ENCODE results near the gene REG3A.

REG3A gene

DNA sequence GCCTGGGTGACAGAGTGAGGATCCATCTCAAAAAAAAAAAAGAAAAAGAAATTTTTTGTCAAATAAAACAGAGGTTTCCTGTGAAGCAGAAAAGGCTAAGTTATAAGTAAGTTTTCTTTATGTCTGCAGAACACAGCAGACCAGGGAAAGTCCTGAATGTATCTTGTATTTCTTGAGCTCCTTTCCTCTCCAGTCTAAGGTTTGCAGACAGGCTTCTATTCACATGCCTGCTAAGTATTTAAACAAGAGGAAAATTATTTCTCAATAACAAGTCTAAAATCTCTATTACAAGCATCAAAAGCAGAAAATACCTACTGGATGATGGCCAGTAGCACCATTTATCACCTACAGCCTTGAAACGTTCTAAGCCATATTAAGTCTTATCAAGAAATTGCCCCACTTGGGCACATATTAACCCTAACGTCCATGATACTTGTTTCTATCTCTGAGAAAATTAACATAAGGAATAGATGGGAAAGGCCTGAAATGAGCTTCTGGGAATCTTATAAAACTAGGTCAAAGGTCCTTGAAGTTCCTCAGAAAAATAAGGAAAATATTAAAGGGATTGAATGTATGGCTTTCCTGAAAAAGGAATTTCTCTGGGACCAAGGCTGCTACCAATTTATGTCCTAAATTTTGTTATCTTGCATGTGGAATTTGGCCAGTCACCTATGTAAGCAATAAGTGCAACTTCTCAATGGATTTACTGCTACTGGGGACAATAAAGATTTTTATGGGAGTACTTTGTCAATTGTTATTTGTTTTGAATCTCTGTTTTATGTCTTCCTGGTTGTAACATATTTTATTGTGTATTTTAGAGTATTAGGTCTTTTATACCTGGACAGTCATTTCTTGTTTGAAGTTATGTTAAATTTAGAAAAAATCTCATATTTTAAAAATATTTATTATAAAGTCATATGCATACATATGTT lies 42.3 kb downstream of the REG3A start:
- DNase-seq: no peak

DNA sequence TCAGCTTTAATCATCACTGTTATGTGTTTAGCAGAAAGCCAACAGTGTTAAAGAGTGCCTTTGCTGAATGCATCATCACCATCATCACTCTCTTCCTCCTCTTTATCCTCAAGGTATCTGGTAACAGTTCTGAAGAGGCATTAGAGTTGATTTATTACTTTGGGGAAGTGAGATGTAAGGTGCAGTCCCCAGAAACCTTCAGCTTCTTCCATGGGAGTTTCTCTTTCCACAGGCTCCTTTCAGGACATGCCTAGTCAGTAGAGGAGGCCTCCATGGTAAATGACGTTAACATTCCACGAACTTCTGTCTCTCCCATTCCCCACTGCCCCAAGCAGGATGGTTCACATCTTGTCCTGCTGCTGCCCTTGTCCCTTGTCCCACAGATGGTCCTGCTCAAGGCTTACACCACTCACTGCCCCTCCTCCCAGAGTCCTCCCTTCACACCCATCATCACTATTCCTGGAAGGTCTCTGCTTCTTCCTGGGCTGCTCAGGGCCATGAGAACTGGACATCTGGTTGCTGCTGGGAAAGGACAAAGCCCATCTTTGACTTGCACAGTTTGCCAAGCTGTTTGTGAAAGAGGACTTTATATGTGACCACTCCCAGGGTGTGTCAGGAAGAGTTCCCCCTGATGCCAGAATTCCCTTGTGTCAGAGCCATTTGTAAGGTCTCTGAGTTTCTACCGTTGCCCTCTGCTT lies 44.6 kb downstream of the REG3A start:
- DNase-seq: no peak

DNA sequence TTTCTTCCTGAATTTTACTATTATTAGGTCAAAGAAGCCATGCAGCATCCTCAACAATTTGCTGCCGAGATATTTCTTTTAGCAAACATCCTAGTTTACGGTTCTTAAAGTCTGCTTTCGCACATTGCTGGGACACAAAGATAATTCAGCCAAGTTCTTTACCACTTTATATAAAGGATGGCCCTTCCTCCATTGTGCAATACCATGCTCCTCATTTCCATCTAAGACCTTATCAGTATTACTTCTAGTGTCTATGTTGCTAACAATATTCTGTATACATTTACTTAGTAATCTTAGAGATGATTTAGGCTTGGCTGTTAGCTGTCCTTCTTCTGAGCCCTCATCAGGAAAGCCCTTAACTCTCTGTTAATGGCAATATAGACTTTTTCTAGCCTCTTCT lies 47.3 kb downstream of the REG3A start:
- no peak for DNase-seq

Measured in CD4-positive, alpha-beta T cell treated with Interleukin-4 for 1 hour (primary cell).